Keratinocyte (primary cell): ENCODE results near the gene ASIC5. TPM values are rescaled to one million over a fixed set of nuclear protein-coding genes. Genes with fewer than 3 reads are reported as not detected.

Experiments used
- DNase-seq: peaks from one replicate; pipeline ENCODE4 v3.0.0-alpha.2; 2011; ENCODE audit warnings: low read depth, missing footprints, low spot score
- FAIRE-seq: peaks from 2 replicates; lab custom pipeline; 2011; peaks lifted over from hg19 to GRCh38; lab: Jason Lieb, UNC
- H2AFZ ChIP-seq: 2 replicates; pipeline ENCODE4 v1.6.0; 2012; ENCODE audit warnings: low read length, control low read depth, inconsistent platforms; ENCODE audit not compliant: control insufficient read depth
- H3K27ac ChIP-seq: 2 replicates; pipeline ENCODE4 v1.5.1; 2011; ENCODE audit warnings: low read length; ENCODE audit not compliant: control insufficient read depth, insufficient read depth
- H3K27me3 ChIP-seq: 3 replicates; pipeline ENCODE4 v1.6.0; 2011; ENCODE audit warnings: low read length; ENCODE audit not compliant: control insufficient read depth, insufficient read depth; ENCODE audit errors: extremely low read depth
- H3K36me3 ChIP-seq, 2 experiments: 2 replicates in 1 of 2; 3 replicates in 1 of 2; pipeline ENCODE4 v1.5.1; 2011; ENCODE audit warnings: low read length in 2 of 2, mild to moderate bottlenecking in 1 of 2; ENCODE audit not compliant: control insufficient read depth in 2 of 2, insufficient read depth in 2 of 2; ENCODE audit errors: extremely low read depth in 1 of 2
- H3K4me1 ChIP-seq: 3 replicates; pipeline ENCODE4 v1.5.1; 2011; ENCODE audit warnings: low read length; ENCODE audit not compliant: control insufficient read depth, insufficient read depth; ENCODE audit errors: extremely low read depth
- H3K4me2 ChIP-seq: 3 replicates; pipeline ENCODE4 v1.6.0; 2011; ENCODE audit warnings: low read depth, low read length; ENCODE audit not compliant: control insufficient read depth, insufficient read depth; ENCODE audit errors: extremely low read depth
- H3K4me3 ChIP-seq, 3 experiments: fragments of 200-600 bp in 1 of 3; sonication (generic) in 1 of 3; 2 replicates in 2 of 3; 3 replicates in 1 of 3; pipeline ENCODE4 v1.5.1; 2011 to 2016; ENCODE audit warnings: low read length in 3 of 3, mild to moderate bottlenecking in 3 of 3, control low read depth in 2 of 3, inconsistent platforms in 1 of 3, low read depth in 1 of 3, mixed read lengths in 1 of 3, mixed run types in 1 of 3, moderate library complexity in 1 of 3; ENCODE audit not compliant: control insufficient read depth in 2 of 3, insufficient read depth in 2 of 3; ENCODE audit errors: extremely low read depth in 1 of 3
- H3K79me2 ChIP-seq: 2 replicates; pipeline ENCODE4 v1.6.0; 2012; ENCODE audit warnings: low read length; ENCODE audit not compliant: control insufficient read depth, insufficient read depth
- H3K9ac ChIP-seq: 3 replicates; pipeline ENCODE4 v1.6.0; 2011; ENCODE audit warnings: low read length; ENCODE audit not compliant: control insufficient read depth, insufficient read depth; ENCODE audit errors: extremely low read depth
- H3K9me1 ChIP-seq: 3 replicates; pipeline ENCODE4 v1.6.0; 2011; ENCODE audit warnings: low read length; ENCODE audit not compliant: control insufficient read depth, insufficient read depth; ENCODE audit errors: extremely low read depth
- H3K9me3 ChIP-seq: 2 replicates; pipeline ENCODE4 v1.5.1; 2012; ENCODE audit warnings: low read depth, low read length; ENCODE audit not compliant: control insufficient read depth
- H4K20me1 ChIP-seq: 3 replicates; pipeline ENCODE4 v1.6.0; 2011; ENCODE audit warnings: low read length; ENCODE audit not compliant: control insufficient read depth, insufficient read depth; ENCODE audit errors: extremely low read depth
- EZH2 ChIP-seq: IDR thresholded peaks from one replicate; pipeline ENCODE4 v1.6.1; 2012; ENCODE audit warnings: inconsistent platforms, mild to moderate bottlenecking, low read length, moderate library complexity
- dilution Hi-C: fragments of 300-500 bp; cut with MboI; formaldehyde crosslinking; loops from one replicate; pipeline ENCODE4 v1.7.0; 2020; ENCODE audit warnings: low sequenced_read_pairs; ENCODE audit not compliant: extremely low pct_ligation_motif_present
- polyA plus RNA-seq, 5 experiments: library from polyadenylated mRNA; depleted of rRNA in 3 of 5; stranded (reverse) in 3 of 5; stranded (forward) in 1 of 5; unstranded in 1 of 5; fragments of >200 nt; gene quantifications; 1 replicate in 1 of 5; 2 replicates in 3 of 5; 3 replicates in 1 of 5; pipeline versions ENCODE4 v1.2.1 to v1.2.3, GENCODE V29; 2011 to 2012; ENCODE audit warnings: missing spikeins in 2 of 5, low read depth in 1 of 5, low replicate concordance in 1 of 5
- TF ChIP-seq, protein P1 (sequence below), 3 experiments: IDR thresholded peaks in 1 of 3; conservative IDR thresholded peaks in 1 of 3; optimal IDR thresholded peaks in 1 of 3; 2 replicates in 2 of 3; 3 replicates in 1 of 3; pipeline versions ENCODE3 to v1.5.1; 2011; ENCODE audit warnings: low read length in 3 of 3, mild to moderate bottlenecking in 3 of 3, moderate library complexity in 2 of 3, control low read depth in 1 of 3, inconsistent platforms in 1 of 3; ENCODE audit not compliant: insufficient read depth in 2 of 3; ENCODE audit errors: extremely low read depth in 1 of 3

Gene ASIC5
- polyA plus RNA-seq, 1 donor (not counting 4 experiments of a cell fraction or from before 2014, with no cell fraction given) = not detected

DNA sequence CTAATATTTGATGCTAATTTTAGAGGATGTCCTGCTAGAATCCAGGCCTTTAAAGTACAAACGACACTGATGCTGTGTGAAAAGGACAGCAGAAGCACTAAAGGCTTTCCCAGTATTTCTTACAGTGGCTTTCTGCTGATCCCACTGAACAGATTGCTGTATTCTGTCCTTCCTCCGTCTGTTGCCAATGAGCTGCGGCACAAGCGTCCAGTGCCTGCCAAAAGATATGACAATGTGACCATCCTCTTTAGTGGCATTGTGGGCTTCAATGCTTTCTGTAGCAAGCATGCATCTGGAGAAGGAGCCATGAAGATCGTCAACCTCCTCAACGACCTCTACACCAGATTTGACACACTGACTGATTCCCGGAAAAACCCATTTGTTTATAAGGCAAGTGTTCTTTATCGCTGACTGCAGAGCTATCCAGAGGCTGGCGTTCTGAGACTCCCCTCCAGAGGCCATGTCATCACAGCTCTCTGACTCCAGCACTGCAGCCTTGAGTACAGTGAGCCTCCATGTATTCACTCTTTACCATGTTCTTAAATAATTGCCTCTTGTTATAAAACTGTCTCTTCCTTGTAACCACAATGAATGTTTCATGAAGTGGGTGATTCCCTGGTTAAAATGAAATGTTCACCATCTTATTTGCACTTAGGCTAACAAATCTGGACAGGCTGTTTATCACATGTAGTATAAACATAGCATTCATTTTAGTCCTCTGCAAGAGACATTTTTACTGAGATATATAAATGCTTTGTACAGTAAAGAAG lies 63.7 kb downstream of the ASIC5 start:
- H3K27me3 ChIP-seq = no peaks in the 10 kb centered on the region
- no peak overlapping the region for H3K4me2 ChIP-seq
- no peak overlapping the region for H3K27ac ChIP-seq
- no peaks in the 10 kb centered on the region for H3K9me3 ChIP-seq
- no peak overlapping the region for H2AFZ ChIP-seq
- no peaks in the 10 kb centered on the region for H3K9me1 ChIP-seq
- TF ChIP-seq, protein P1, sequence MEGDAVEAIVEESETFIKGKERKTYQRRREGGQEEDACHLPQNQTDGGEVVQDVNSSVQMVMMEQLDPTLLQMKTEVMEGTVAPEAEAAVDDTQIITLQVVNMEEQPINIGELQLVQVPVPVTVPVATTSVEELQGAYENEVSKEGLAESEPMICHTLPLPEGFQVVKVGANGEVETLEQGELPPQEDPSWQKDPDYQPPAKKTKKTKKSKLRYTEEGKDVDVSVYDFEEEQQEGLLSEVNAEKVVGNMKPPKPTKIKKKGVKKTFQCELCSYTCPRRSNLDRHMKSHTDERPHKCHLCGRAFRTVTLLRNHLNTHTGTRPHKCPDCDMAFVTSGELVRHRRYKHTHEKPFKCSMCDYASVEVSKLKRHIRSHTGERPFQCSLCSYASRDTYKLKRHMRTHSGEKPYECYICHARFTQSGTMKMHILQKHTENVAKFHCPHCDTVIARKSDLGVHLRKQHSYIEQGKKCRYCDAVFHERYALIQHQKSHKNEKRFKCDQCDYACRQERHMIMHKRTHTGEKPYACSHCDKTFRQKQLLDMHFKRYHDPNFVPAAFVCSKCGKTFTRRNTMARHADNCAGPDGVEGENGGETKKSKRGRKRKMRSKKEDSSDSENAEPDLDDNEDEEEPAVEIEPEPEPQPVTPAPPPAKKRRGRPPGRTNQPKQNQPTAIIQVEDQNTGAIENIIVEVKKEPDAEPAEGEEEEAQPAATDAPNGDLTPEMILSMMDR (optimal IDR thresholded peaks at IDR 0.05 in 1 of 3, IDR thresholded peaks at IDR 0.05 in 1 of 3, conservative IDR thresholded peaks at IDR 0.05 in 1 of 3; ENCODE audit: extremely low read depth in 1 of 3, insufficient read depth in 2 of 3, low read length in 3 of 3) = no peak
- no peak overlapping the region for H3K4me3 ChIP-seq
- FAIRE-seq = no peak
- no peaks in the 10 kb centered on the region for H3K36me3 ChIP-seq
- no peak overlapping the region for H3K9ac ChIP-seq
- H3K79me2 ChIP-seq = no peaks in the 10 kb centered on the region
- H4K20me1 ChIP-seq = no peaks in the 10 kb centered on the region
- no peaks in the 10 kb centered on the region for H3K4me1 ChIP-seq
- DNase-seq = no peak
- dilution Hi-C loops = no loop called here

DNA sequence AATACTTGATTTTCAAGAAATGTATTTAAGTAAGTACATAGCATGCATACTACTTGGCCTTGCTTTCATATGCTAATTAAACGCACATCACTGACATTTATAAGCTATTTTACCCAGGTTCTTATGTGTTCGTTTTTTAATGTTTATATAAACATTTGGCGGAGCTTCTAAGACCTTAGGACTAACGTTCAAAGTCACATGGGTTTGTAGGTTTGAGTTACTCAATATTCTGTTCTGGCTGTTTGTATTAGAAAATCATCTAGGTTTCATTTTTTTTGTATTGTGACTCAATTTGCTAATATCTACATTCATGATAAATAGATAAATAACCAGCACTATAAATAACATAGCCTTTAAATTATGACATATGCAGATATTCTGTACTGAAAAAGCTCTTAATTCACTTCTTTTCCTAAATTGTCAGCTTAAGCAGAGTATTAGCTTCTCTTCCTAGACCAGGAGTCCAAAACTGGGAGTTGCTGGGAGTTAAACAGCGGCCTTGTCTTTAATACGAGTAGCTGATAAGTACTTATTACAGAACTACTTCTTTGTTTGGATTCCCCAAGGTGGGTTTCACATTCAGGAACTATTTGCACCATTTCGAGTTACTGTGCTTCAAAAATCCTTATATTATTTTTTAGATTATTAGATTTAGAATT lies 65.3 kb downstream of the ASIC5 start:
- H3K9me3 ChIP-seq = no peaks in the 10 kb centered on the region
- no peak overlapping the region for H3K4me2 ChIP-seq
- H2AFZ ChIP-seq = no peak overlapping the region
- dilution Hi-C loops = no loop called here
- no peaks in the 10 kb centered on the region for H3K4me1 ChIP-seq
- no peaks in the 10 kb centered on the region for H3K9me1 ChIP-seq
- H3K4me3 ChIP-seq = no peak overlapping the region
- H3K79me2 ChIP-seq = no peaks in the 10 kb centered on the region
- H4K20me1 ChIP-seq = no peaks in the 10 kb centered on the region
- FAIRE-seq (no peak), DNase-seq (no peak)
- no peak overlapping the region for H3K27ac ChIP-seq
- H3K36me3 ChIP-seq = no peaks in the 10 kb centered on the region
- H3K9ac ChIP-seq = no peak overlapping the region
- H3K27me3 ChIP-seq = no peaks in the 10 kb centered on the region
- TF ChIP-seq, protein P1 (optimal IDR thresholded peaks at IDR 0.05 in 1 of 3, IDR thresholded peaks at IDR 0.05 in 1 of 3, conservative IDR thresholded peaks at IDR 0.05 in 1 of 3; ENCODE audit: extremely low read depth in 1 of 3, insufficient read depth in 2 of 3, low read length in 3 of 3) = no peak
- TF ChIP-seq EZH2 = no peak
